GM18861 (cell line): ENCODE data around the gene OPCML.

Experiments
- ATAC-seq: cut with Tn5 transposase; IDR thresholded peaks from one replicate; pipeline ENCODE4 v1.9.1; 2021; ENCODE audit not compliant: unreplicated experiment

OPCML gene

DNA sequence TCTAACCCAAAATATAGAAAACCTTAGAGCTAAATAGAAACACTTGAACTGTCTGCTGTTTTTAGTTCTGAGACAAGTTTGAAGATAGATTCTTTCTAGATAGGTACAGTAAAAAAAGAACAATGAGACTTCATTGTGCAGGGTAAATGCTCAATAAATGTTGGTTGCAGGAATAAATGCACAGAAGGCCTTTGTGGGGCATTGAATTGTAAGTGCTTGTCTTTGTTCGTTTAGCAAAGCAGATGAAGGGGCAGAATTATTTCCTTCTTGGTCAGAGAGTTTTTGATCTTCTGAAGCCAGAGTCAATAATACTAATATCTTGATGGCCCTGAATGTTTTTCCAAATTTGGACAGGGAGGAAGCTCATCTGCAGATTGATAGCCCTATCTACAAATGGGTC lies 340.4 kb downstream of the OPCML start:
- ATAC-seq = no peak

GRCh38 chr11:133181667-133182066 lies 350.6 kb downstream of the OPCML start:
- no peak for ATAC-seq

GRCh38 chr11:133181066-133181465 lies 351.2 kb downstream of the OPCML start:
- no peak for ATAC-seq

- no peak for ATAC-seq
These were observed 352.1 kb downstream of the OPCML start for GRCh38 chr11:133180201-133180600.

DNA sequence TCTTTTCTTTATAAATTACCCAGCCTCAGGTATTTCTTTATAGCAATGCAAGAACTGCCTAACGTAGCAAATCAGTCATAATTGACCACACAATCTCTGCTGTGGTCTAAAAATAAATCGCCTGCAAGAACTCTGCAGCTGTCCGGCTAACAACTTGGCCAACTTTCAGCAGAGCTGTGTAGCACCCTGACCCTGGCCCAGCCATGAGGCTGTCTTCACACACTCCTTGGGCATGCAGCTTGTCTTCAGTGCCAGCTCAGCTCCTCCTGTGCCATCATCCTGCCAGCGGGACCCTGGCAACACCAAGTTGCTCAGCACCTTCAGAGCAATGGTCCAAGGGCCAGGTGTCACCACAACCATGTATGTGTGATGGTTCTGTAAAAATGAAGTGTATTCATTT lies 355.6 kb downstream of the OPCML start:
- ATAC-seq = no peak

DNA sequence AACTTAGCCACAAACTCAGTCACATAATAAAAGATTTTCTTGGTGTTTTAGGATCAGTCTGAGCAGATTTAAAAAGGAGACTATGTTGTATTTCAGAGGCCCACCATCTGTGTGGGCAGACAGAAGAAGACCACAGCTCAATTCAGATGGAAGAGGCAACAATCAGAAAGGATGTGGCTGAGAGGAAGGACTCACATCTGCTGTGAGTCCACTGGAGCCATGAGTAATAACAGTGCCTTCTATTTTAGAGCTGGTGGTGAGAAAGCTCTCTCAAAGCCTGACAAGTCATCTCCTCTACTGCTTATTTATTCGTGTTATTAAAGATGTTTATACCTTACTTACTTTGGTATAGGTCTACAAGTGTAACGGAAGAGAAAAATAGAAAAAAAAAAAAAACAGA lies 357.2 kb downstream of the OPCML start:
- no peak for ATAC-seq

DNA sequence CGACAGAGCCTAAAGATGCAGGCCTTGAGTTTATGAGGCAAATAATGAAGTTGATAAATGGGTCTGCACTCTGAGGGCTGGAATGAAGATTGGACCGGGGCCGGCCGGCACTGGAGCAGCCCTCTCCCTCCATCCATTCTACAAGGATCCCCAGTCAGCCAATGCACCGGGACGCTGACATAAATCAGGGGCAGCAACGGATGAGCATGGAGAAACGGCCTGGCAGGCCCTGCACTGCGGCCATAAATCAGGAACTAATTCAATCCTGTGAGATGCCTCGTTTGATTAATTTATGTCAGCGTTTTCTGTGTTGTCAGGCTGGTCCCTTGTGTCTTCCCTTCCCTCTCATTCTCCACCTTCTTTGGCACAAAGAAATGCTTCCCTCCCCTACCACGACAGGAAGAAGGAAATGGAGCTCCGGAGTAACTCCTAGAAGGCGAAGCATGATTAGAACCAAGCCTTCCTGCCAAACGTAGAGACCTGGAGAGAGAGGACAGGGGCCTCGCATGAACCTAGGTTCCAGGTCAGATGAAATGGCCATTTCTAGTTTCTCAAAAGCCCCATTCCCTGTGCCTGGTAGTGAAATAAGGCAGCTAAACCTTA lies 358.4 kb downstream of the OPCML start:
- no peak for ATAC-seq

GRCh38 chr11:133172349-133172748 lies 360.0 kb downstream of the OPCML start:
- no peak for ATAC-seq

DNA sequence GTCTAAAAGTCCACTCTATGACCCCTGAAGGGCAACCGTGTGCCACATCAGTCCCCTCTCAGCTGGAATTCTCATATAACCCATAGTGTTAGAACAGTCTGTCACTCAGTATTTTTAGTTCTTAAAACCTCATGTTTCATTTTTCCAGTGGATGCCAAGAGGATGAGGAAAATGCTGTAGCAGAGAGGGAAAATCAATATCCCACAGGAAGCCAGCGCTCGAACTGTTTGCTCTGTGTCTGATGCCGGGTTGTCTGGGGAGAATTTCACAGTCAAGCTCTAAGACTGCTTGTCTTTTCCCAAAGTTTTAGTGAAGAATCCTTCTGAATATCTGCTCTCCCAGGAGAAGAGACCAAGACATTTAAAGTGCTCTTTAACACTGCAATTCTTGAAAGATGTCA lies 360.9 kb downstream of the OPCML start:
- no peak for ATAC-seq

DNA sequence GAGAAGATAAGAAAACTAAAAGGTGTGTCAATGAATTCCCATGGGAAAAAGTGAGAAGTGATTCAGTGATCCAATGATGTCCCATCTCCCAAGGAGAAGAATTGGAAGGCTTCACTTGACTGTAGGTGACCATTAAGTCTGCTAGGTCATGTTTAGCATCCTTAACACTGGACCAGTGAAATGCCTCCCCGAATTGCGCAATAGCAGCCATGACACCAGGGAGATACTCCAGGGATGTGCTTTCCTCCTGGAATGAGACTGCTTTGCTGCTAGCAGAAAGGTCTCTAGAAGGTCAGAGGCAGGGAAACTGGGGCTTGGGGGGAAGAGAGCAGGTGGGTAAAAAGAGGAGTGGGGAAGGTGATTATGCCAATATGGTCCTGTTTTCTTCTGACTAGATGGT lies 364.3 kb downstream of the OPCML start:
- no peak for ATAC-seq

GRCh38 chr11:133166662-133167061 lies 365.6 kb downstream of the OPCML start:
- no peak for ATAC-seq

- ATAC-seq = no peak
These were observed 367.3 kb downstream of the OPCML start for GRCh38 chr11:133164986-133165385.

- ATAC-seq = peak; percentile 77
These were observed 368.6 kb downstream of the OPCML start for GRCh38 chr11:133163463-133164419.

GRCh38 chr11:133162227-133162626 lies 370.1 kb downstream of the OPCML start:
- ATAC-seq = no peak

GRCh38 chr11:133160754-133161153 lies 371.5 kb downstream of the OPCML start:
- ATAC-seq = no peak

DNA sequence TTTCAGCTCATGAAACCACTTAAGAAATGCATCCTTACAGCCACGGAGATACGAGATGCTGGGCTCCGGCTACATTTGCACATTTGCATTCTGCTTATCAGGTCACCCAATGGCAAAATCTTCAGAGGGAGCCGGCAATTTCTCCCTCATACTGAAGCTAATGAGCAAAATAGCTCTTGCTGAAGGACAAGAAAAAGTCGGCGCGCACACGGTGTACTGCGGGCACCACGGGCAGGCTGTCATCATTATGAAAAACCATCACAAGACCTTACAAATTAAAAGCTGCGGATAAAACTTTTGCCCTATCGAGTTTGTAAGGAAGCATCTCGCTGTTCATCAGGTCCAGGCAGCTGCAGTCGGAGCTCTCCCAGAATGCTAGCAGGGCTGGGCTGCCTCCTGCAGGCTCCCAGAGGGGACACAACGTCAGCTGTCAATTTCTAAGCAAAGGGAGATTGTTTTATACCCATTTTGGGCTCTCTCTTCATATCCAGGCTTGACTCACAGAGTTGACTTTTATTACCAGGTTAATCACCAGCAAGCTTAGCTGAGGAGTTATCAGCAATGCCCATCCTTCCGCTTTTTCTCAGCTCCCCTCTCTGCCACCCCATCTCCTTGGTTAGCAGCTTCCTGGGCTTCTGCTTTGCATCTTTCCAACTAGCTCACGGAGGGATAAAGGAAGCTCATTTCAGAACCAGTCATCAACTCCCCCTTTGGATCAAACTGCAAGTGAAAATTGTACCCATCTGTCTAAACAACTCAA lies 375.1 kb downstream of the OPCML start:
- no peak for ATAC-seq

DNA sequence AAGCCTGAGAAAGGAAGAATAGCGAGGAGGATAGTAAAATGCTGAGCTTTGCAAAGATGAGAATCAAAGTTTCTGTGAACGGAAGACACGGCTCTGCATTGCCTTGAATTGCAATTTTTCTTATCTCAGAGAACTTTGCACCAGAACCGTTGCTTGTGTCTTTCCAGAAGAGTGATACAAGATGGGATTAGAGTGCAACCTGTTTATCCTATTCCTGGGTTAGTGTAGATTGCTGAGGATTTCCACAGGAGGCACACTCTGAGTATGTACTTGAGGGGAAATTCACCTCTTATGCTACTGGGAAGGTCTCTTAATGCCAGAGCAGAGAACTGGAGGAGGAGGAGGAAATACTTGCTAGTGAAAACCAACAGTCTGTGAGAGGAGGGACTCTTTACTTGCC lies 377.5 kb downstream of the OPCML start:
- ATAC-seq = no peak

GRCh38 chr11:133154076-133154475 lies 378.2 kb downstream of the OPCML start:
- ATAC-seq = no peak

GRCh38 chr11:133153031-133153430 lies 379.3 kb downstream of the OPCML start:
- ATAC-seq = no peak

DNA sequence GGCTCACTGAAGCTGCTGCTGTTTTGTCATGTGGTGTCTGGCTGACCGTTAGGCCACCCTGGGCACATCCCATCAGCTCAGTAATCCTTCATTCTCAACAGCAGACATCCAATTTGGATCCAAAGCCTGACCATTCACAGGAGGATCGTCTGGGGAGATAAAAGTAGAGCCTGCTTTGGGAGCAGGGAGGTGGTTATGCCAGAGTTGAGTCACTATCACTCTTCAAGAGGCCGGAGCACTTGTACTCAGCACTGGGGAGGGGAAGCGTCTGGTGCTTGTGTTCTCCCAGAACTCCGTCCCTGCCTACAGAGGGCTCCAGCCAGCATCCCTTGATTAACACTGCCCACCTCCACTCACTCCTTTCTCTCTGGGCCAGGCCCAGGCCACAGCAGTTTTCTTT lies 382.6 kb downstream of the OPCML start:
- no peak for ATAC-seq

- ATAC-seq = no peak
These were observed 384.7 kb downstream of the OPCML start for GRCh38 chr11:133147625-133148024.
